Natural killer cell (primary cell): Measurements from ENCODE around the gene DUSP23. TPM values are rescaled to one million over a fixed set of nuclear protein-coding genes. Genes with fewer than 3 reads are reported as not detected.

Source experiments
- ATAC-seq, 3 donors: fragments of 150-1000 bp in 2 of 3; fragments of 200-7000 bp in 1 of 3; cut with Tn5 transposase; 1 replicate in 1 of 3; 2 replicates in 2 of 3; pipeline ENCODE4 v1.10.0; 2021; ENCODE audit warnings: mild to moderate bottlenecking in 2 of 3, moderate library complexity in 2 of 3
- DNase-seq, 2 donors: peaks; one replicate each; pipeline versions ENCODE4 v3.0.0 to v3.0.0-alpha.2; 2013 to 2021; ENCODE audit warnings: mixed read lengths in 1 of 2
- H3K27ac ChIP-seq: one replicate; pipeline ENCODE4 v1.5.1; 2013; ENCODE audit warnings: mild to moderate bottlenecking, low read length
- H3K27me3 ChIP-seq: one replicate; pipeline ENCODE4 v1.6.1; 2013; ENCODE audit warnings: low read length; ENCODE audit not compliant: control insufficient read depth, insufficient read depth
- H3K36me3 ChIP-seq: one replicate; pipeline ENCODE4 v1.6.1; 2013; ENCODE audit warnings: low read length; ENCODE audit not compliant: control insufficient read depth, insufficient read depth
- H3K4me1 ChIP-seq: one replicate; pipeline ENCODE4 v1.6.1; 2013; ENCODE audit warnings: low read length; ENCODE audit not compliant: control insufficient read depth, insufficient read depth
- H3K4me3 ChIP-seq: one replicate; pipeline ENCODE4 v1.5.1; 2013; ENCODE audit warnings: low read length
- H3K9me3 ChIP-seq: one replicate; pipeline ENCODE4 v1.6.1; 2013; ENCODE audit warnings: low read length; ENCODE audit not compliant: control insufficient read depth, insufficient read depth
- H3K27ac Mint-ChIP-seq, 2 donors: one replicate each; pipeline ENCODE4 v1.8.0; 2022; ENCODE audit warnings: mild to moderate bottlenecking in 2 of 2, mixed read lengths in 2 of 2, moderate library complexity in 1 of 2
- H3K27me3 Mint-ChIP-seq, 2 donors: one replicate each; pipeline ENCODE4 v1.8.0; 2022; ENCODE audit warnings: low read depth in 2 of 2, mixed read lengths in 2 of 2
- H3K36me3 Mint-ChIP-seq: one replicate; pipeline ENCODE4 v1.8.0; 2022; ENCODE audit warnings: mixed read lengths
- H3K4me1 Mint-ChIP-seq, 2 donors: one replicate each; pipeline ENCODE4 v1.8.0; 2022; ENCODE audit warnings: mixed read lengths in 2 of 2
- H3K4me3 Mint-ChIP-seq: one replicate; pipeline ENCODE4 v1.8.0; 2022; ENCODE audit warnings: mild to moderate bottlenecking, moderate library complexity, mixed read lengths
- H3K9me3 Mint-ChIP-seq, 2 donors: one replicate each; pipeline ENCODE4 v1.8.0; 2022; ENCODE audit warnings: mixed read lengths in 2 of 2
- CTCF ChIP-seq: fragments of 200-600 bp; IDR thresholded peaks from one replicate; pipeline ENCODE4 v1.8.0; 2022; ENCODE audit warnings: antibody characterized with exemption
- WGBS: methylation state at CpG from one replicate; pipeline ENCODE4 v1.1.7; 2013; ENCODE audit warnings: missing lambda C conversion rate; ENCODE audit not compliant: insufficient coverage; 5-methylcytosine and 5-hydroxymethylcytosine counted together
- intact Hi-C: fragments of 100-400 bp; cut with micrococcal nuclease; formaldehyde crosslinking; loops from one replicate; pipeline ENCODE4 v1.14.2; 2022
- total RNA-seq, 4 donors: library from RNA; stranded (reverse); fragments of 120-200 nt in 1 of 4; gene quantifications; one replicate each; pipeline versions ENCODE4 v1.2.3 to v1.2.4, GENCODE V29; 2013 to 2022

Gene DUSP23
- total RNA-seq, 3 donors from 2014 or later (not counting 1 experiment from before 2014, with no cell fraction given): 18.6 to 22.1 (median 21.1) TPM

GRCh38 chr1:159815926-159816325, 35.2 kb downstream of the DUSP23 start:
- Mint-ChIP-seq H3K27ac (peak overlapping the region in 1 of 2 donors; percentile 71), H3K27me3 (peaks cover 0 to 5% of the 10 kb centered on the region in 2 donors), H3K4me3 (no peak overlapping the region), H3K36me3 (peaks cover 23% of the 10 kb centered on the region), H3K9me3 (no peaks in the 10 kb centered on the region), H3K4me1 (peaks cover 51 to 53% of the 10 kb centered on the region in 2 donors)
- H3K27ac ChIP-seq: no peak overlapping the region
- H3K4me3 ChIP-seq: no peak overlapping the region
- ATAC-seq (no peak), DNase-seq (no peak)
- peaks cover 12% of the 10 kb centered on the region for H3K4me1 ChIP-seq
- no peak for TF ChIP-seq CTCF
- no peaks in the 10 kb centered on the region for H3K27me3 ChIP-seq
- intact Hi-C loops: no loop called here
- 100% methylated on average over 3 of the region's 8 CpGs for WGBS
- no peaks in the 10 kb centered on the region for H3K9me3 ChIP-seq
- H3K36me3 ChIP-seq: peaks cover 12% of the 10 kb centered on the region

GRCh38 chr1:159817276-159818041, 36.7 kb downstream of the DUSP23 start:
- Histone ChIP-seq H3K4me1 (peaks cover 25% of the 10 kb centered on the region), H3K36me3 (no peaks in the 10 kb centered on the region), H3K4me3 (no peak overlapping the region), H3K27ac (no peak overlapping the region), H3K27me3 (no peaks in the 10 kb centered on the region), H3K9me3 (no peaks in the 10 kb centered on the region)
- DNase-seq (no peak), ATAC-seq (no peak)
- no peaks in the 10 kb centered on the region for H3K9me3 Mint-ChIP-seq
- H3K36me3 Mint-ChIP-seq: peaks cover 12% of the 10 kb centered on the region
- H3K27me3 Mint-ChIP-seq: peaks cover 0 to 8% of the 10 kb centered on the region in 2 donors
- peak overlapping the region in 1 of 2 donors; percentile 72 for H3K27ac Mint-ChIP-seq
- no peak overlapping the region for H3K4me3 Mint-ChIP-seq
- intact Hi-C loops: no loop called here
- 91% methylated on average over 10 of the region's 11 CpGs for WGBS
- H3K4me1 Mint-ChIP-seq: peaks cover 57% of the 10 kb centered on the region in 2 donors
- no peak for TF ChIP-seq CTCF

- H3K4me1 Mint-ChIP-seq: peaks cover 69 to 71% of the 10 kb centered on the region in 2 donors
These were observed 40.6 kb downstream of the DUSP23 start for GRCh38 chr1:159821171-159821867.

More at GRCh38 chr1:159821171-159821867, 40.6 kb downstream of the DUSP23 start:
- peaks cover 51% of the 10 kb centered on the region for H3K4me1 ChIP-seq
- no peak overlapping the region for H3K27ac ChIP-seq
- H3K27ac Mint-ChIP-seq: peak overlapping the region in 1 of 2 donors; percentile 29
- no peaks in the 10 kb centered on the region for H3K36me3 ChIP-seq
- DNase-seq (peak; percentile 36 to 48), ATAC-seq (peak in 2 of 3 donors; percentile 27 to 44)
- H3K9me3 ChIP-seq: no peaks in the 10 kb centered on the region
- no peak overlapping the region for H3K4me3 Mint-ChIP-seq
- no peak overlapping the region for H3K4me3 ChIP-seq
- no peaks in the 10 kb centered on the region for H3K36me3 Mint-ChIP-seq
- H3K27me3 Mint-ChIP-seq: peaks cover 0 to 18% of the 10 kb centered on the region in 2 donors
- H3K9me3 Mint-ChIP-seq: no peaks in the 10 kb centered on the region
- intact Hi-C loops: loop anchor here (10.0 kb wide), 1 partner anchor 1253 kb away; no protein-coding TSS in a partner anchor
- no peaks in the 10 kb centered on the region for H3K27me3 ChIP-seq
- WGBS: 94% methylated on average over 9 of the region's 9 CpGs
- TF ChIP-seq CTCF: peak; percentile 89
